Vagina (tissue), 2 donors: ENCODE measurements around the gene UBQLN4. TPM values are rescaled to one million over a fixed set of nuclear protein-coding genes. Genes with fewer than 3 reads are reported as not detected.

Experiments used
- DNase-seq, 2 donors: peaks; one replicate each; pipeline ENCODE4 v3.0.0-alpha.2; 2017; ENCODE audit errors: extremely low spot score in 2 of 2
- H3K27ac ChIP-seq: fragments of 200-600 bp; sonication (generic); one replicate; pipeline ENCODE4 v1.5.1; 2019
- H3K27me3 ChIP-seq: fragments of 200-600 bp; sonication (generic); one replicate; pipeline ENCODE4 v1.5.1; 2019
- H3K36me3 ChIP-seq, 2 donors: fragments of 200-600 bp; sonication (generic); one replicate each; pipeline ENCODE4 v1.5.1; 2017 to 2019
- H3K4me1 ChIP-seq: fragments of 200-600 bp; sonication (generic); one replicate; pipeline ENCODE4 v1.5.1; 2019
- H3K4me3 ChIP-seq, 2 donors: fragments of 200-600 bp; sonication (generic); 1 replicate in 1 of 2; 2 replicates in 1 of 2; pipeline ENCODE4 v1.5.1; 2016 to 2019
- H3K9me3 ChIP-seq: fragments of 200-600 bp; sonication (generic); one replicate; pipeline ENCODE4 v1.5.1; 2019
- CTCF ChIP-seq, 3 experiments: fragments of 450-650 bp in 2 of 3; fragments of 200-600 bp in 1 of 3; sonication (generic) in 1 of 3; IDR thresholded peaks; one replicate each; pipeline ENCODE4 v1.5.1; 2017 to 2019; ENCODE audit warnings: antibody characterized with exemption in 3 of 3, mild to moderate bottlenecking in 2 of 3, moderate library complexity in 2 of 3
- POLR2A ChIP-seq, 2 donors: fragments of 450-650 bp; IDR thresholded peaks; one replicate each; pipeline ENCODE4 v1.6.1; 2017; ENCODE audit warnings: antibody characterized with exemption in 2 of 2, mild to moderate bottlenecking in 2 of 2, moderate library complexity in 2 of 2
- POLR2AphosphoS5 ChIP-seq, 2 donors: sonication (generic); formaldehyde crosslinking; IDR thresholded peaks; one replicate each; pipeline ENCODE4 v1.9.0; 2017; ENCODE audit warnings: antibody characterized with exemption in 2 of 2, mild to moderate bottlenecking in 2 of 2, low read depth in 1 of 2; ENCODE audit not compliant: insufficient read depth in 1 of 2
- intact Hi-C: fragments of 100-400 bp; cut with DNase I; formaldehyde crosslinking; loops from one replicate; pipeline ENCODE4 v1.15.1; 2023
- total RNA-seq: library from RNA; depleted of rRNA; stranded (reverse); fragments of >200 nt; gene quantifications from one replicate; pipeline ENCODE4 v1.2.3, GENCODE V29; 2016

Gene UBQLN4
- total RNA-seq, 1 donor from 2014 or later: 27.0 TPM

- Histone ChIP-seq H3K9me3 (no peaks in the 10 kb centered on the region), H3K4me1 (no peaks in the 10 kb centered on the region), H3K27ac (no peak overlapping the region), H3K4me3 (no peak overlapping the region), H3K36me3 (peaks cover 0 to 14% of the 10 kb centered on the region in 2 donors), H3K27me3 (no peaks in the 10 kb centered on the region)
- intact Hi-C loops: no loop called here
- TF ChIP-seq CTCF (IDR thresholded peaks at IDR 0.05) (no peak), POLR2AphosphoS5 (IDR thresholded peaks at IDR 0.05; ENCODE audit: insufficient read depth in 1 of 2, low read depth in 1 of 2) (no peak), POLR2A (IDR thresholded peaks at IDR 0.05) (no peak)
- DNase-seq: no peak
These were observed 20.6 kb downstream of the UBQLN4 start for GRCh38 chr1:156033011-156033410.

GRCh38 chr1:156026588-156026987 lies 27.0 kb downstream of the UBQLN4 start:
- Histone ChIP-seq H3K4me3 (no peak overlapping the region), H3K4me1 (no peaks in the 10 kb centered on the region), H3K36me3 (no peaks in the 10 kb centered on the region), H3K27me3 (no peaks in the 10 kb centered on the region), H3K27ac (no peak overlapping the region), H3K9me3 (no peaks in the 10 kb centered on the region)
- intact Hi-C loops: no loop called here
- DNase-seq: no peak
- TF ChIP-seq CTCF (IDR thresholded peaks at IDR 0.05) (no peak), POLR2AphosphoS5 (IDR thresholded peaks at IDR 0.05; ENCODE audit: insufficient read depth in 1 of 2, low read depth in 1 of 2) (no peak), POLR2A (IDR thresholded peaks at IDR 0.05) (no peak)

GRCh38 chr1:156025876-156026275 lies 27.7 kb downstream of the UBQLN4 start:
- no peak overlapping the region for H3K27ac ChIP-seq
- DNase-seq: no peak
- no peaks in the 10 kb centered on the region for H3K9me3 ChIP-seq
- intact Hi-C loops: no loop called here
- no peaks in the 10 kb centered on the region for H3K27me3 ChIP-seq
- no peaks in the 10 kb centered on the region for H3K36me3 ChIP-seq
- TF ChIP-seq POLR2AphosphoS5 (IDR thresholded peaks at IDR 0.05; ENCODE audit: insufficient read depth in 1 of 2, low read depth in 1 of 2) (no peak), POLR2A (IDR thresholded peaks at IDR 0.05) (no peak), CTCF (IDR thresholded peaks at IDR 0.05) (no peak)
- peaks cover 4% of the 10 kb centered on the region for H3K4me1 ChIP-seq
- H3K4me3 ChIP-seq: no peak overlapping the region

GRCh38 chr1:156024801-156025200 lies 28.8 kb downstream of the UBQLN4 start:
- no peak for TF ChIP-seq POLR2A (IDR thresholded peaks at IDR 0.05)
- TF ChIP-seq CTCF (IDR thresholded peaks at IDR 0.05): no peak
- TF ChIP-seq POLR2AphosphoS5 (IDR thresholded peaks at IDR 0.05; ENCODE audit: insufficient read depth in 1 of 2, low read depth in 1 of 2): no peak
- no peak overlapping the region for H3K4me3 ChIP-seq
- peaks cover 10% of the 10 kb centered on the region for H3K4me1 ChIP-seq
- no peaks in the 10 kb centered on the region for H3K9me3 ChIP-seq
- intact Hi-C loops: no loop called here
- no peaks in the 10 kb centered on the region for H3K36me3 ChIP-seq
- no peaks in the 10 kb centered on the region for H3K27me3 ChIP-seq
- no peak for DNase-seq
- no peak overlapping the region for H3K27ac ChIP-seq

GRCh38 chr1:156021954-156022353 lies 31.6 kb downstream of the UBQLN4 start:
- Histone ChIP-seq H3K27ac (no peak overlapping the region), H3K4me1 (peaks cover 19% of the 10 kb centered on the region), H3K9me3 (no peaks in the 10 kb centered on the region), H3K36me3 (peaks cover 0 to 22% of the 10 kb centered on the region in 2 donors), H3K27me3 (no peaks in the 10 kb centered on the region), H3K4me3 (no peak overlapping the region)
- TF ChIP-seq POLR2AphosphoS5 (IDR thresholded peaks at IDR 0.05; ENCODE audit: insufficient read depth in 1 of 2, low read depth in 1 of 2) (no peak), POLR2A (IDR thresholded peaks at IDR 0.05) (no peak), CTCF (IDR thresholded peaks at IDR 0.05) (no peak)
- no peak for DNase-seq
- intact Hi-C loops: no loop called here
